A673 (cell line): Measurements from ENCODE around the gene LINC01488. TPM values are rescaled to one million over a fixed set of nuclear protein-coding genes. Genes with fewer than 3 reads are reported as not detected.

Source experiments
- BruUV-seq: library from RNA; stranded (reverse); fragments of 400-500 nt; replicated peaks from 2 replicates; lab custom pipeline; 2021; lab: Mats Ljungman, UMichigan
- CTCF ChIA-PET: fragments of 300-600 bp; sonication (Branson Sonifier 250); formaldehyde crosslinking; loops from one replicate; lab custom pipeline; 2022; ENCODE audit warnings: antibody characterized with exemption; lab: Charles Lee
- POLR2A ChIA-PET: fragments of 300-600 bp; sonication (Branson Sonifier 250); formaldehyde crosslinking; loops from one replicate; lab custom pipeline; 2022; ENCODE audit warnings: antibody characterized with exemption; ENCODE audit not compliant: low non-redundant PET; lab: Charles Lee
- DNase-seq: peaks from one replicate; pipeline ENCODE4 v3.0.0-alpha.2; 2015; ENCODE audit warnings: low spot score
- H3K27ac ChIP-seq: fragments of 200-600 bp; sonication (generic); 2 replicates; pipeline ENCODE4 v1.5.1; 2016; ENCODE audit warnings: mixed run types, low read depth, mild to moderate bottlenecking, mixed read lengths, antibody characterized with exemption, low read length; ENCODE audit not compliant: poor library complexity, severe bottlenecking
- H3K27me3 ChIP-seq: fragments of 200-600 bp; sonication (generic); replicated peaks from 2 replicates; pipeline ENCODE4 v1.6.1; 2017; ENCODE audit warnings: mixed run types, low read depth, mild to moderate bottlenecking, mixed read lengths, antibody characterized with exemption, low read length; ENCODE audit not compliant: insufficient read depth, poor library complexity
- H3K36me3 ChIP-seq: fragments of 200-600 bp; sonication (generic); 2 replicates; pipeline ENCODE4 v1.6.1; 2016; ENCODE audit warnings: mixed run types, mild to moderate bottlenecking, mixed read lengths, antibody characterized with exemption, low read length; ENCODE audit not compliant: insufficient read depth, poor library complexity, severe bottlenecking
- H3K4me1 ChIP-seq: fragments of 200-600 bp; sonication (generic); 2 replicates; pipeline ENCODE4 v1.6.1; 2017; ENCODE audit warnings: mixed run types, mild to moderate bottlenecking, mixed read lengths, antibody characterized with exemption, low read length; ENCODE audit not compliant: insufficient read depth, poor library complexity, severe bottlenecking
- H3K4me3 ChIP-seq: fragments of 200-600 bp; sonication (generic); 2 replicates; pipeline ENCODE4 v1.5.1; 2016; ENCODE audit warnings: low read depth, mixed run types, mild to moderate bottlenecking, mixed read lengths, low read length; ENCODE audit not compliant: poor library complexity, severe bottlenecking
- H3K9me3 ChIP-seq: fragments of 200-600 bp; sonication (generic); 2 replicates; pipeline ENCODE4 v1.6.1; 2016; ENCODE audit warnings: mixed run types, low read depth, mild to moderate bottlenecking, mixed read lengths, antibody characterized with exemption, low read length; ENCODE audit not compliant: poor library complexity, severe bottlenecking
- EZH2 ChIP-seq: fragments of 200-600 bp; sonication (generic); IDR thresholded peaks from 2 replicates; pipeline ENCODE4 v1.6.1; 2017; ENCODE audit warnings: borderline replicate concordance, low read depth, mild to moderate bottlenecking, mixed read lengths, antibody characterized with exemption, low read length; ENCODE audit not compliant: poor library complexity, severe bottlenecking
- intact Hi-C: fragments of 100-400 bp; cut with micrococcal nuclease; formaldehyde crosslinking; loops from one replicate; pipeline ENCODE4 v1.10.0; 2022; ENCODE audit not compliant: unreplicated experiment
- total RNA-seq: library from RNA; stranded (reverse); gene quantifications from 2 replicates; pipeline ENCODE4 v1.2.3, GENCODE V29; 2021
- TF ChIP-seq, protein P1 (sequence below): fragments of 300-800, 200-600 bp; sonication (generic); conservative IDR thresholded peaks from 2 replicates; pipeline ENCODE4 v1.5.1; 2017; ENCODE audit warnings: low read depth, mild to moderate bottlenecking, antibody characterized with exemption, low read length, moderate library complexity, mixed read lengths

The LINC01488 gene
- total RNA-seq, 1 experiment from 2014 or later = not detected

GRCh38 chr11:69485337-69486041 is 4.0 kb downstream of the LINC01488 start:
- TF ChIP-seq, protein P1, sequence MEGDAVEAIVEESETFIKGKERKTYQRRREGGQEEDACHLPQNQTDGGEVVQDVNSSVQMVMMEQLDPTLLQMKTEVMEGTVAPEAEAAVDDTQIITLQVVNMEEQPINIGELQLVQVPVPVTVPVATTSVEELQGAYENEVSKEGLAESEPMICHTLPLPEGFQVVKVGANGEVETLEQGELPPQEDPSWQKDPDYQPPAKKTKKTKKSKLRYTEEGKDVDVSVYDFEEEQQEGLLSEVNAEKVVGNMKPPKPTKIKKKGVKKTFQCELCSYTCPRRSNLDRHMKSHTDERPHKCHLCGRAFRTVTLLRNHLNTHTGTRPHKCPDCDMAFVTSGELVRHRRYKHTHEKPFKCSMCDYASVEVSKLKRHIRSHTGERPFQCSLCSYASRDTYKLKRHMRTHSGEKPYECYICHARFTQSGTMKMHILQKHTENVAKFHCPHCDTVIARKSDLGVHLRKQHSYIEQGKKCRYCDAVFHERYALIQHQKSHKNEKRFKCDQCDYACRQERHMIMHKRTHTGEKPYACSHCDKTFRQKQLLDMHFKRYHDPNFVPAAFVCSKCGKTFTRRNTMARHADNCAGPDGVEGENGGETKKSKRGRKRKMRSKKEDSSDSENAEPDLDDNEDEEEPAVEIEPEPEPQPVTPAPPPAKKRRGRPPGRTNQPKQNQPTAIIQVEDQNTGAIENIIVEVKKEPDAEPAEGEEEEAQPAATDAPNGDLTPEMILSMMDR = no peak
- no peak for TF ChIP-seq EZH2
- no peak for DNase-seq
- intact Hi-C loops = no loop called here
- CTCF ChIA-PET = no interaction called here
- no peaks in the 10 kb centered on the region for H3K27me3 ChIP-seq
- no peaks in the 10 kb centered on the region for H3K4me1 ChIP-seq
- H3K9me3 ChIP-seq = no peaks in the 10 kb centered on the region
- BruUV-seq = no TSS peak
- no peaks in the 10 kb centered on the region for H3K36me3 ChIP-seq
- H3K4me3 ChIP-seq = no peak overlapping the region
- POLR2A ChIA-PET = no interaction called here
- no peak overlapping the region for H3K27ac ChIP-seq

DNA sequence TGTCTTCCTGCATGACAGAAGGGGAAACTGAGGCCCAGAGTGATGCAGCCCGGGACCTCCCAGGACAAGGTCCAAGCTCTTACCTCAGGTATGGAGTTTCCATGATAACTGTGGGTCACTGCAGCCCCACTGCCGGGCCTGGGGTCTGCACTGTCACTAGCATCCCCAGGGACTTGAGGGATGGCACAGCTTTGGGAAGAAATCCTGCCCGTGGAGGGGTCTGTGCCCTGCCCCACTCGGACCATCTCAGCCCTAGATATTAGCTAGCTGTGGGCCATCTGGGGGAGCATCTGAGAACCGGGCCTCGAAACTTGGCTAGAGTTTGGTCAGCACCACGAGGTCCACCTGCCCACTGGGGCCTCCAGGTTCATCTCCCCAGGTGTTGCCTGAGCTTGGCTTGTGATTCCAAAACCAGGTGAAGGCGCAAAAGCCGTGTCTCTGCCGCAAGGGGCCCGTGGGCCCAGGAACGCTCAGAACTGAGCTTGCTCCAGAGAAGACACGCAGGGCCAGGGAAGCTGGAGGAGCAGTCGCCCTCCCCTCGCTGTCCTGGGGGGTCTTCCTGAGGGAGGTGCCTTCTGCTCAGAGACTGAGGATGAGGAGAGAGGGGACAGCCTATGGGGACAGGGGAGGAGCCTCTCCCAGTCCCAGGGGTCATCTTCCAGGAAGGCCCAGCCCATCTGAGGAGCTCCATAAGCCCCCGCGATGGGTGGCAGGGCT is 4.8 kb downstream of the LINC01488 start:
- BruUV-seq = no TSS peak
- Histone ChIP-seq H3K36me3 (no peaks in the 10 kb centered on the region), H3K4me3 (no peak overlapping the region), H3K9me3 (no peaks in the 10 kb centered on the region), H3K4me1 (no peaks in the 10 kb centered on the region), H3K27ac (no peak overlapping the region), H3K27me3 (no peaks in the 10 kb centered on the region)
- DNase-seq = no peak
- intact Hi-C loops = no loop called here
- TF ChIP-seq EZH2 = no peak
- TF ChIP-seq, protein P1 = no peak
- ChIA-PET POLR2A (no interaction called here), CTCF (no interaction called here)

DNA sequence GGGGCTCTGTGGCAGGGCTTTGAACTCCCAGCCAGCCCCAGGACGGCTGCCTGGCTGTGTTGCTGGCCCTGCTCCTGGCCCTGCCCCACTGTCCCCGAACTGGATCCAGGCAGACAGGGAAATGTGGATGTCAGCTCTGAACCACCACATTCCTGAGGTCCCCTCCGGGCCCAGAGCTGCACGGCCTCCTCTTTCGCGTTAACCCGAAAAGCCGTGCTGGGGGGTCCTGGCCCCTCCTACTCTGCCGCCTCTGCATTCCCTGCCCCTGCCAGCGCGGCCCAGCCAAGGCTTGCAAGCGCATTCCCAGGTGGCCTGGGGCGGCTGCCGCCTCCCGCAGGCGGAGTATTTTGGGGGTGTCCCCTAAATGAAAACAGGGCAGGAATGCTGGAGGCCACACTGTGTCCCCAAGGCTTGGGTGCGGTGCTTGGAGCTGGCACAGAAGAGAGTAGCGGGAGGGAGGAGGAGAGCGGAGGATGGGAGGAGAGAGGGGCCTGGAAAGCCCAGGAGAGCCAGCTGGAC is 5.4 kb downstream of the LINC01488 start:
- TF ChIP-seq, protein P1 = no peak
- TF ChIP-seq EZH2 = no peak
- no peak overlapping the region for H3K4me3 ChIP-seq
- H3K36me3 ChIP-seq = no peaks in the 10 kb centered on the region
- H3K4me1 ChIP-seq = no peaks in the 10 kb centered on the region
- CTCF ChIA-PET = no interaction called here
- POLR2A ChIA-PET = no interaction called here
- intact Hi-C loops = no loop called here
- no peaks in the 10 kb centered on the region for H3K27me3 ChIP-seq
- H3K27ac ChIP-seq = no peak overlapping the region
- no TSS peak for BruUV-seq
- H3K9me3 ChIP-seq = no peaks in the 10 kb centered on the region
- no peak for DNase-seq
